GM23248 (cell line): ENCODE data around the gene PPFIA2. TPM values are rescaled to one million over a fixed set of nuclear protein-coding genes. Genes with fewer than 3 reads are reported as not detected.
"Not testable (repeated sequence)": the region's sequence is repeated elsewhere in the genome, so short reads cannot be mapped to it uniquely, and the experiment has no call there.

Source experiments
- DNase-seq: peaks from one replicate; pipeline ENCODE4 v3.0.0-alpha.2; 2015
- H2AFZ ChIP-seq: fragments of 200-600 bp; sonication (generic); 2 replicates; pipeline ENCODE4 v1.6.1; 2016; ENCODE audit warnings: antibody characterized with exemption
- H3F3A ChIP-seq: fragments of 200-600 bp; sonication (generic); 2 replicates; pipeline ENCODE4 v1.6.1; 2016; ENCODE audit warnings: mild to moderate bottlenecking, antibody characterized with exemption, mixed run types; ENCODE audit not compliant: insufficient read depth
- H3K27ac ChIP-seq: fragments of 200-600 bp; sonication (generic); 2 replicates; pipeline ENCODE4 v1.5.1; 2016; ENCODE audit warnings: mild to moderate bottlenecking
- H3K27me3 ChIP-seq: fragments of 200-600 bp; sonication (generic); replicated peaks from 2 replicates; pipeline ENCODE4 v1.6.1; 2016; ENCODE audit warnings: mild to moderate bottlenecking; ENCODE audit not compliant: insufficient read depth
- H3K36me3 ChIP-seq: fragments of 200-600 bp; sonication (generic); 2 replicates; pipeline ENCODE4 v1.6.1; 2016; ENCODE audit warnings: low read depth, mild to moderate bottlenecking
- H3K4me1 ChIP-seq: fragments of 200-600 bp; sonication (generic); 2 replicates; pipeline ENCODE4 v1.6.1; 2016; ENCODE audit warnings: mild to moderate bottlenecking; ENCODE audit not compliant: insufficient read depth
- H3K4me2 ChIP-seq: fragments of 200-600 bp; sonication (generic); one replicate; pipeline ENCODE4 v1.6.1; 2016; ENCODE audit warnings: mild to moderate bottlenecking; ENCODE audit not compliant: unreplicated experiment
- H3K4me3 ChIP-seq: fragments of 200-600 bp; sonication (generic); 2 replicates; pipeline ENCODE4 v1.5.1; 2016; ENCODE audit warnings: mild to moderate bottlenecking
- H3K79me2 ChIP-seq: fragments of 200-600 bp; sonication (generic); 2 replicates; pipeline ENCODE4 v1.6.1; 2016; ENCODE audit warnings: mild to moderate bottlenecking; ENCODE audit not compliant: insufficient read depth
- H3K9ac ChIP-seq: fragments of 200-600 bp; sonication (generic); 2 replicates; pipeline ENCODE4 v1.6.1; 2016; ENCODE audit warnings: mild to moderate bottlenecking
- H3K9me2 ChIP-seq: fragments of 200-600 bp; sonication (generic); 2 replicates; pipeline ENCODE4 v1.6.1; 2016; ENCODE audit warnings: mixed run types, mild to moderate bottlenecking, moderate library complexity; ENCODE audit not compliant: insufficient read depth
- H3K9me3 ChIP-seq: fragments of 200-600 bp; sonication (generic); one replicate; pipeline ENCODE4 v1.6.1; 2017; ENCODE audit warnings: low read depth
- H4K20me1 ChIP-seq: fragments of 200-600 bp; sonication (generic); 2 replicates; pipeline ENCODE4 v1.6.0; 2016; ENCODE audit not compliant: insufficient read depth
- EZH2 ChIP-seq: fragments of 200-600 bp; sonication (generic); IDR thresholded peaks from 2 replicates; pipeline ENCODE4 v1.6.1; 2018; ENCODE audit warnings: antibody characterized with exemption, mild to moderate bottlenecking; ENCODE audit not compliant: insufficient read depth, poor library complexity, severe bottlenecking
- EZH2phosphoT487 ChIP-seq: fragments of 200-600 bp; sonication (generic); IDR thresholded peaks from 2 replicates; pipeline ENCODE4 v1.6.1; 2018; ENCODE audit warnings: antibody characterized with exemption, moderate library complexity, mild to moderate bottlenecking, low read depth; ENCODE audit not compliant: insufficient read depth
- WGBS, 2 experiments: methylation state at CpG; one replicate each; pipeline ENCODE4 v1.1.6; 2015 to 2017; ENCODE audit warnings: low lambda C conversion rate in 2 of 2, low coverage in 1 of 2; ENCODE audit errors: missing lambda C conversion rate in 2 of 2; 5-methylcytosine and 5-hydroxymethylcytosine counted together
- in situ Hi-C: fragments of 300-500 bp; cut with MboI; formaldehyde crosslinking; loops from 2 replicates; pipeline ENCODE4 v1.15.0; 2020
- polyA plus RNA-seq: library from polyadenylated mRNA; unstranded; fragments of >200 nt; fragmentation: Nextera tagmentation; extraction: Ambion mirVana; gene quantifications from 2 replicates; pipeline ENCODE4 v1.2.1, GENCODE V29; 2016
- total RNA-seq: library from RNA; depleted of rRNA; stranded (reverse); fragments of >200 nt; shearing (Covaris generic); gene quantifications from 2 replicates; pipeline ENCODE4 v1.2.3, GENCODE V29; 2014

PPFIA2 gene
- total and polyA plus RNA-seq, 2 experiments from 2014 or later = not detected

GRCh38 chr12:81692008-81692407, 67.1 kb downstream of the PPFIA2 start:
- in situ Hi-C loops = no loop called here
- Histone ChIP-seq H3K9me3 (no peaks in the 10 kb centered on the region), H3K9ac (no peak overlapping the region), H3K27ac (no peak overlapping the region), H3K4me1 (no peaks in the 10 kb centered on the region), H3K4me2 (no peak overlapping the region), H3F3A (no peaks in the 10 kb centered on the region), H3K79me2 (no peaks in the 10 kb centered on the region), H2AFZ (no peak overlapping the region), H3K4me3 (no peak overlapping the region), H4K20me1 (no peaks in the 10 kb centered on the region), H3K36me3 (no peaks in the 10 kb centered on the region), H3K27me3 (no peaks in the 10 kb centered on the region), H3K9me2 (no peaks in the 10 kb centered on the region)
- TF ChIP-seq EZH2phosphoT487 (no peak), EZH2 (no peak)
- 55 to 61% methylated on average over 1 of the region's 1 CpG for WGBS, 2 experiments
- DNase-seq = no peak

- Histone ChIP-seq H3K9me3 (no peaks in the 10 kb centered on the region), H3K4me3 (no peak overlapping the region), H3K9ac (no peak overlapping the region), H3K79me2 (no peaks in the 10 kb centered on the region), H3K27ac (no peak overlapping the region), H2AFZ (no peak overlapping the region), H3K4me1 (no peaks in the 10 kb centered on the region), H3K36me3 (no peaks in the 10 kb centered on the region), H4K20me1 (no peaks in the 10 kb centered on the region), H3K27me3 (no peaks in the 10 kb centered on the region; the same call in 1 of the 2 replicates), H3K9me2 (no peaks in the 10 kb centered on the region), H3F3A (no peaks in the 10 kb centered on the region), H3K4me2 (no peak overlapping the region)
- 38 to 40% methylated on average over 1 of the region's 1 CpG for WGBS, 2 experiments
- no peak for DNase-seq
- in situ Hi-C loops = no loop called here
- no peak for TF ChIP-seq EZH2
- TF ChIP-seq EZH2phosphoT487 = no peak
Observed at GRCh38 chr12:81683881-81684280, 75.3 kb downstream of the PPFIA2 start.

GRCh38 chr12:81679614-81680013, 79.5 kb downstream of the PPFIA2 start:
- no peaks in the 10 kb centered on the region for H3K79me2 ChIP-seq
- H3K9me2 ChIP-seq = no peaks in the 10 kb centered on the region
- in situ Hi-C loops = no loop called here
- H3K4me1 ChIP-seq = no peaks in the 10 kb centered on the region
- 67 to 86% methylated on average over 2 of the region's 2 CpGs for WGBS, 2 experiments
- H3K4me3 ChIP-seq = no peak overlapping the region
- H2AFZ ChIP-seq = no peak overlapping the region
- TF ChIP-seq EZH2phosphoT487 (no peak), EZH2 (no peak)
- H3K4me2 ChIP-seq = no peak overlapping the region
- no peak overlapping the region for H3K9ac ChIP-seq
- no peaks in the 10 kb centered on the region for H3K9me3 ChIP-seq
- H3K27ac ChIP-seq = no peak overlapping the region
- no peak for DNase-seq
- H3K36me3 ChIP-seq = no peaks in the 10 kb centered on the region
- H4K20me1 ChIP-seq = no peaks in the 10 kb centered on the region
- no peaks in the 10 kb centered on the region; the same call in 1 of the 2 replicates for H3K27me3 ChIP-seq
- H3F3A ChIP-seq = no peaks in the 10 kb centered on the region

GRCh38 chr12:81670759-81671158, 88.4 kb downstream of the PPFIA2 start:
- H3F3A ChIP-seq = peaks cover 11% of the 10 kb centered on the region
- in situ Hi-C loops = no loop called here
- no peaks in the 10 kb centered on the region for H3K9me3 ChIP-seq
- no peak overlapping the region for H3K4me2 ChIP-seq
- no peak for TF ChIP-seq EZH2
- no peak for TF ChIP-seq EZH2phosphoT487
- no peak overlapping the region for H3K9ac ChIP-seq
- H3K4me1 ChIP-seq = peaks cover 4% of the 10 kb centered on the region
- H3K79me2 ChIP-seq = no peaks in the 10 kb centered on the region
- no peaks in the 10 kb centered on the region for H3K36me3 ChIP-seq
- DNase-seq = no peak
- peaks cover 17% of the 10 kb centered on the region for H3K27me3 ChIP-seq
- H2AFZ ChIP-seq = no peak overlapping the region
- no peak overlapping the region for H3K4me3 ChIP-seq
- no peaks in the 10 kb centered on the region for H3K9me2 ChIP-seq
- H4K20me1 ChIP-seq = no peaks in the 10 kb centered on the region
- no peak overlapping the region for H3K27ac ChIP-seq

DNA sequence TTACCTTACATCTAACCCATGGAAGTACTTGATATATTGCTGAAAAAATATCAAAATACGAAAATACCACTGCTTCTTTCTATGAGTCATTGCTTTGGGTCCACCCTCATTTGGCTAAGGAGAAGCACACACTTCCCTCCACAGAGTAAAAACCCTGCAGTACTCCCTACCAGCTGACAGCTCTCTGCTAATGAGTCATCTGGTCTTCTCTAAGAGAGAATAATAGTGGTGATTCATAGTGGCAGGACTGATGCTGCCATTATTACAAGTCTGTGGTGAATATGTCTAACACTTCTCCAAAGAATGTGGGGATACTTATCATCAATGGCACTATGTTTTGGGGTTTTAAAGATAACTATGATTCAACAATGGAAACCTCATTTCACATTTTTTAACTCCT, 90.7 kb downstream of the PPFIA2 start:
- no peaks in the 10 kb centered on the region for H3K79me2 ChIP-seq
- TF ChIP-seq EZH2phosphoT487 (0 out of 2 replicates have a peak, but pooled peaks have one; percentile 49), EZH2 (no peak)
- H3K36me3 ChIP-seq = no peaks in the 10 kb centered on the region
- DNase-seq = peak; percentile 94
- no peak overlapping the region for H3K27ac ChIP-seq
- peaks cover 4% of the 10 kb centered on the region for H3K4me1 ChIP-seq
- H3K9me3 ChIP-seq = no peaks in the 10 kb centered on the region
- H3K9me2 ChIP-seq = no peaks in the 10 kb centered on the region
- no peak overlapping the region for H2AFZ ChIP-seq
- no peak overlapping the region for H3K9ac ChIP-seq
- H3K4me2 ChIP-seq = no peak overlapping the region
- H3K4me3 ChIP-seq = no peak overlapping the region
- H4K20me1 ChIP-seq = no peaks in the 10 kb centered on the region
- peaks cover 11% of the 10 kb centered on the region for H3F3A ChIP-seq
- peaks cover 17% of the 10 kb centered on the region for H3K27me3 ChIP-seq
- in situ Hi-C loops = no loop called here
- WGBS, 2 experiments = 0 to 3% methylated on average over 1 of the region's 1 CpG

GRCh38 chr12:81659310-81659709, 99.8 kb downstream of the PPFIA2 start:
- H3K4me3 ChIP-seq, H3K9me2 ChIP-seq, H3K27me3 ChIP-seq, H3K9ac ChIP-seq, H3K4me2 ChIP-seq, H3K27ac ChIP-seq, H3K79me2 ChIP-seq, DNase-seq, H2AFZ ChIP-seq, H3K9me3 ChIP-seq, H4K20me1 ChIP-seq, H3F3A ChIP-seq, H3K36me3 ChIP-seq, H3K4me1 ChIP-seq: not testable (repeated sequence)
- 78 to 82% methylated on average over 6 of the region's 6 CpGs for WGBS, 2 experiments
- in situ Hi-C loops = loop anchor here (10.0 kb wide), 1 partner anchor 665 kb away; no protein-coding TSS in a partner anchor
